ENCODE results near the gene JARID2. TPM values are rescaled to one million over a fixed set of nuclear protein-coding genes. Genes with fewer than 3 reads are reported as not detected.

The JARID2 gene
- total and polyA plus RNA-seq, 9 of the 15 experiments (the other 6 are each of a cell fraction or from before 2014, with no cell fraction given) = 5.0 to 29.0 (median 15.6) TPM

GRCh38 chr6:15299430-15300131, 53.7 kb downstream of the JARID2 start (continued):
- TF ChIP-seq, protein P1, sequence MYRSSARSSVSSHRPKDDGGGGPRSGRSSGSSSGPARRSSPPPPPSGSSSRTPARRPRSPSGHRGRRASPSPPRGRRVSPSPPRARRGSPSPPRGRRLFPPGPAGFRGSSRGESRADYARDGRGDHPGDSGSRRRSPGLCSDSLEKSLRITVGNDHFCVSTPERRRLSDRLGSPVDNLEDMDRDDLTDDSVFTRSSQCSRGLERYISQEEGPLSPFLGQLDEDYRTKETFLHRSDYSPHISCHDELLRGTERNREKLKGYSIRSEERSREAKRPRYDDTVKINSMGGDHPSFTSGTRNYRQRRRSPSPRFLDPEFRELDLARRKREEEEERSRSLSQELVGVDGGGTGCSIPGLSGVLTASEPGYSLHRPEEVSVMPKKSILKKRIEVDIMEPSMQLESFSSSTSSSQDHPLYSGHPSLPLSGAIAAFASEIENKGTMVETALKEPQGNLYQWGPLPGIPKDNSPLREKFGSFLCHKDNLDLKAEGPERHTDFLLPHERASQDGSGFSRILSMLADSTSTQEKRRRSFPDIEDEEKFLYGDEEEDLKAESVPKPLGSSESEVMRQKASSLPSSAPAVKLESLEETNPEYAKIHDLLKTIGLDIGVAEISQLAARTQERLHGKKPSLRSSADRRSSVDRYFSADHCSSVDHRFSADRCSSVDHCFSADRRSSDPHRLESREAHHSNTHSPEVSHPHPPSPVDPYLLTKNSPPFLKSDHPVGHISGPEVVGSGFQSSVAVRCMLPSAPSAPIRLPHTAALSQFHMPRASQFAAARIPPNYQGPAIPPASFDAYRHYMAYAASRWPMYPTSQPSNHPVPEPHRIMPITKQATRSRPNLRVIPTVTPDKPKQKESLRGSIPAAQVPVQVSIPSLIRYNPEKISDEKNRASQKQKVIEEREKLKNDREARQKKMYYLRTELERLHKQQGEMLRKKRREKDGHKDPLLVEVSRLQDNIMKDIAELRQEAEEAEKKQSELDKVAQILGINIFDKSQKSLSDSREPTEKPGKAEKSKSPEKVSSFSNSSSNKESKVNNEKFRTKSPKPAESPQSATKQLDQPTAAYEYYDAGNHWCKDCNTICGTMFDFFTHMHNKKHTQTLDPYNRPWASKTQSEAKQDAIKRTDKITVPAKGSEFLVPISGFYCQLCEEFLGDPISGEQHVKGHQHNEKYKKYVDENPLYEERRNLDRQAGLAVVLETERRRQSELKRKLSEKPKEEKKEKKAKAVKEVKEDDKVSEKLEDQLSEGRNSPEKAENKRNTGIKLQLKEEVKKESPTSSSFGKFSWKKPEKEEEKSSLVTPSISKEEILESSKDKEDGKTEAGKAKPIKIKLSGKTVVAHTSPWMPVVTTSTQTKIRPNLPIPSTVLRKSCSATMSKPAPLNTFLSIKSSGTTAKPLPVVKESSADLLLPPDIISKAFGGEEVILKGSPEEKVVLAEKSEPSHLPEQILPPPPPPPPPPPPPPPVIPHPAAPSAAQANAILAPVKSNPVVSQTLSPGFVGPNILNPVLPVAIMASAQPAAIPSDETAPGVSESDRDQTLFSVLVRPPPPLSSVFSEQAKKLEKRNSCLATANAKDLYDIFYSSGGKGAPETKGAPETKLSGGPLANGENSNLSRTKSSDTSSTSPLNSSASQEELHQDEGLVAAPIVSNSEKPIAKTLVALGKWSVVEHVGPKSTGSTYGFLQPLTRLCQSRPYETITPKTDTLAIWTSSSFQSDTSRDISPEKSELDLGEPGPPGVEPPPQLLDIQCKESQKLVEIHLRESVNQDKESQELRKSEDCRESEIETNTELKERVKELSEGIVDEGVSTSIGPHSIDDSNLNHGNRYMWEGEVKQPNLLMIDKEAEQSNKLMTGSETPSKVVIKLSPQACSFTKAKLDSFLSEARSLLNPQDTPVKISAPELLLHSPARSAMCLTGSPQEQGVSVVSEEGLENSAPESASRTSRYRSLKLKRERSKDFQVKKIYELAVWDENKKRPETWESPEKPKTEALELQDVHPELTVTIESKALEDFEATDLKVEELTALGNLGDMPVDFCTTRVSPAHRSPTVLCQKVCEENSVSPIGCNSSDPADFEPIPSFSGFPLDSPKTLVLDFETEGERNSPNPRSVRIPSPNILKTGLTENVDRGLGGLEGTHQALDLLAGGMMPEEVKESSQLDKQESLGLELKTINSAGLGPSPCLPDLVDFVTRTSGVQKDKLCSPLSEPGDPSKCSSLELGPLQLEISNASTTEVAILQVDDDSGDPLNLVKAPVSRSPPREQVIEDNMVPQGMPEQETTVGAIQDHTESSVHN (IDR thresholded peaks at IDR 0.05; ENCODE audit: borderline replicate concordance in 1 of 2, low read depth in 1 of 2) = 0 out of 4 replicates have a peak, but pooled peaks of 1 of the 2 experiments have one; percentile 41
- TF ChIP-seq ZNF395 (CRISPR knock-in tag; IDR thresholded peaks at IDR 0.05) = no peak; the same call in 1 of the 2 replicates
- peak; percentile 76 for TF ChIP-seq NFIC (IDR thresholded peaks at IDR 0.05)
- TF ChIP-seq, protein P2, sequence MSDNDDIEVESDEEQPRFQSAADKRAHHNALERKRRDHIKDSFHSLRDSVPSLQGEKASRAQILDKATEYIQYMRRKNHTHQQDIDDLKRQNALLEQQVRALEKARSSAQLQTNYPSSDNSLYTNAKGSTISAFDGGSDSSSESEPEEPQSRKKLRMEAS (CRISPR knock-in tag; IDR thresholded peaks at IDR 0.05) = no peak
- TF ChIP-seq, protein P3, sequence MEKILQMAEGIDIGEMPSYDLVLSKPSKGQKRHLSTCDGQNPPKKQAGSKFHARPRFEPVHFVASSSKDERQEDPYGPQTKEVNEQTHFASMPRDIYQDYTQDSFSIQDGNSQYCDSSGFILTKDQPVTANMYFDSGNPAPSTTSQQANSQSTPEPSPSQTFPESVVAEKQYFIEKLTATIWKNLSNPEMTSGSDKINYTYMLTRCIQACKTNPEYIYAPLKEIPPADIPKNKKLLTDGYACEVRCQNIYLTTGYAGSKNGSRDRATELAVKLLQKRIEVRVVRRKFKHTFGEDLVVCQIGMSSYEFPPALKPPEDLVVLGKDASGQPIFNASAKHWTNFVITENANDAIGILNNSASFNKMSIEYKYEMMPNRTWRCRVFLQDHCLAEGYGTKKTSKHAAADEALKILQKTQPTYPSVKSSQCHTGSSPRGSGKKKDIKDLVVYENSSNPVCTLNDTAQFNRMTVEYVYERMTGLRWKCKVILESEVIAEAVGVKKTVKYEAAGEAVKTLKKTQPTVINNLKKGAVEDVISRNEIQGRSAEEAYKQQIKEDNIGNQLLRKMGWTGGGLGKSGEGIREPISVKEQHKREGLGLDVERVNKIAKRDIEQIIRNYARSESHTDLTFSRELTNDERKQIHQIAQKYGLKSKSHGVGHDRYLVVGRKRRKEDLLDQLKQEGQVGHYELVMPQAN (IDR thresholded peaks at IDR 0.05; ENCODE audit: borderline replicate concordance) = no peak
- no peak for TF ChIP-seq ZNF551 (CRISPR knock-in tag; IDR thresholded peaks at IDR 0.05)
- peak; percentile 100 for TF ChIP-seq SMARCE1 (IDR thresholded peaks at IDR 0.05)
- TF ChIP-seq, protein P4, sequence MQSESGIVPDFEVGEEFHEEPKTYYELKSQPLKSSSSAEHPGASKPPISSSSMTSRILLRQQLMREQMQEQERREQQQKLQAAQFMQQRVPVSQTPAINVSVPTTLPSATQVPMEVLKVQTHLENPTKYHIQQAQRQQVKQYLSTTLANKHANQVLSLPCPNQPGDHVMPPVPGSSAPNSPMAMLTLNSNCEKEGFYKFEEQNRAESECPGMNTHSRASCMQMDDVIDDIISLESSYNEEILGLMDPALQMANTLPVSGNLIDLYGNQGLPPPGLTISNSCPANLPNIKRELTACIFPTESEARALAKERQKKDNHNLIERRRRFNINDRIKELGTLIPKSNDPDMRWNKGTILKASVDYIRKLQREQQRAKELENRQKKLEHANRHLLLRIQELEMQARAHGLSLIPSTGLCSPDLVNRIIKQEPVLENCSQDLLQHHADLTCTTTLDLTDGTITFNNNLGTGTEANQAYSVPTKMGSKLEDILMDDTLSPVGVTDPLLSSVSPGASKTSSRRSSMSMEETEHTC (IDR thresholded peaks at IDR 0.05) = no peak
- TF ChIP-seq ZNF165 (CRISPR knock-in tag; IDR thresholded peaks at IDR 0.05; ENCODE audit: borderline replicate concordance) = no peak
- TF ChIP-seq BDP1 (IDR thresholded peaks at IDR 0.05; ENCODE audit: insufficient read depth, insufficient read length) = no peak
- no peak for TF ChIP-seq ZNF586 (CRISPR knock-in tag; conservative IDR thresholded peaks at IDR 0.05)
- TF ChIP-seq U2AF1 (optimal IDR thresholded peaks at IDR 0.05; ENCODE audit: low read depth, low read length) = no peak

Data from K562 (cell line).